SK-N-SH (cell line): ENCODE data around the gene CFAP43. TPM values are rescaled to one million over a fixed set of nuclear protein-coding genes. Genes with fewer than 3 reads are reported as not detected.

Experiments used
- CTCF ChIA-PET: fragments of 300-600, 350-600 bp; formaldehyde crosslinking; extraction: SDS; loops from one replicate; lab custom pipeline; 2021; lab: Yijun Ruan, JAX
- POLR2A ChIA-PET: fragments of 350-600 bp; sonication (Branson Sonifier 250); formaldehyde crosslinking; extraction: SDS; loops from one replicate; lab custom pipeline; 2020; ENCODE audit warnings: antibody characterized with exemption, inconsistent platforms; lab: Yijun Ruan, JAX
- DNase-seq: peaks from one replicate; pipeline ENCODE4 v3.0.0; 2012
- H2AFZ ChIP-seq: fragments of 200-600 bp; sonication (generic); 2 replicates; pipeline ENCODE4 v1.8.1; 2016; ENCODE audit warnings: antibody characterized with exemption, mild to moderate bottlenecking, low read depth
- H3F3A ChIP-seq: fragments of 200-600 bp; sonication (generic); replicated peaks from 2 replicates; pipeline ENCODE3; 2016; ENCODE audit warnings: antibody characterized with exemption, mild to moderate bottlenecking; ENCODE audit not compliant: insufficient read depth
- H3K27ac ChIP-seq, 2 experiments: fragments of 200-500 bp in 1 of 2; fragments of 200-600 bp in 1 of 2; sonication (Bioruptor generic) in 1 of 2; sonication (generic), shearing (Covaris generic) in 1 of 2; 2 replicates each; pipeline versions ENCODE4 v1.5.1 to v1.6.1; 2014 to 2016; ENCODE audit warnings: low read depth in 2 of 2, inconsistent platforms in 1 of 2, low read length in 1 of 2, mild to moderate bottlenecking in 1 of 2, mixed read lengths in 1 of 2
- H3K27me3 ChIP-seq: fragments of 200-600 bp; sonication (generic), shearing (Covaris generic); 2 replicates; pipeline ENCODE4 v1.6.1; 2016; ENCODE audit warnings: mixed run types; ENCODE audit not compliant: insufficient read depth
- H3K36me3 ChIP-seq, 2 experiments: fragments of 200-500 bp in 1 of 2; fragments of 200-600 bp in 1 of 2; sonication (Bioruptor generic) in 1 of 2; sonication (generic) in 1 of 2; replicated peaks in 1 of 2; 2 replicates each; pipeline versions ENCODE3 to v1.5.1; 2014 to 2016; ENCODE audit warnings: low read length in 1 of 2, mild to moderate bottlenecking in 1 of 2; ENCODE audit not compliant: insufficient read depth in 2 of 2, control insufficient read depth in 1 of 2
- H3K4me1 ChIP-seq, 2 experiments: fragments of 200-500 bp in 1 of 2; fragments of 200-600 bp in 1 of 2; sonication (Bioruptor generic) in 1 of 2; sonication (generic), shearing (Covaris generic) in 1 of 2; 2 replicates each; pipeline versions ENCODE4 v1.5.1 to v1.6.1; 2014 to 2016; ENCODE audit warnings: low read depth in 1 of 2, low read length in 1 of 2, mixed run types in 1 of 2; ENCODE audit not compliant: insufficient read depth in 2 of 2, control insufficient read depth in 1 of 2
- H3K4me2 ChIP-seq: fragments of 200-600 bp; sonication (generic), shearing (Covaris generic); 2 replicates; pipeline ENCODE4 v1.6.1; 2017; ENCODE audit warnings: mixed run types
- H3K4me3 ChIP-seq, 2 experiments: fragments of 200-500 bp in 1 of 2; fragments of 200-600 bp in 1 of 2; sonication (Bioruptor generic) in 1 of 2; sonication (generic), shearing (Covaris generic) in 1 of 2; 2 replicates each; pipeline versions ENCODE4 v1.5.1 to v1.8.1; 2014 to 2016; ENCODE audit warnings: low read depth in 2 of 2, inconsistent platforms in 1 of 2, low read length in 1 of 2, mild to moderate bottlenecking in 1 of 2, mixed read lengths in 1 of 2, moderate library complexity in 1 of 2
- H3K79me2 ChIP-seq: fragments of 200-600 bp; sonication (generic); 2 replicates; pipeline ENCODE4 v1.8.1; 2017; ENCODE audit warnings: mild to moderate bottlenecking; ENCODE audit not compliant: insufficient read depth
- H3K9ac ChIP-seq: fragments of 200-600 bp; sonication (generic); 2 replicates; pipeline ENCODE4 v1.6.1; 2017; ENCODE audit warnings: mixed run types
- H3K9me2 ChIP-seq: fragments of 200-600 bp; sonication (generic); 2 replicates; pipeline ENCODE4 v1.6.1; 2017; ENCODE audit warnings: mixed run types
- H3K9me3 ChIP-seq: fragments of 200-600 bp; sonication (generic); 2 replicates; pipeline ENCODE4 v1.6.1; 2017; ENCODE audit warnings: mixed run types, mild to moderate bottlenecking, moderate library complexity
- H4K20me1 ChIP-seq: fragments of 200-600 bp; sonication (generic); 2 replicates; pipeline ENCODE4 v1.6.1; 2017; ENCODE audit warnings: mild to moderate bottlenecking, mixed run types; ENCODE audit not compliant: insufficient read depth
- CHD2 ChIP-seq: fragments of 150-350 bp; IDR thresholded peaks from 2 replicates; pipeline ENCODE4 v1.6.1; 2018; ENCODE audit warnings: low read length; ENCODE audit not compliant: partially characterized antibody
- EZH2phosphoT487 ChIP-seq: fragments of 200-600 bp; sonication (generic); IDR thresholded peaks from 2 replicates; pipeline ENCODE4 v1.6.1; 2017; ENCODE audit warnings: low read depth, mixed run types, mild to moderate bottlenecking, antibody characterized with exemption, moderate library complexity, borderline replicate concordance
- FOSL2 ChIP-seq: IDR thresholded peaks from 2 replicates; pipeline ENCODE4 v1.4.0; 2012; ENCODE audit warnings: low read depth, mild to moderate bottlenecking, moderate library complexity, borderline replicate concordance
- GABPA ChIP-seq: IDR thresholded peaks from 2 replicates; pipeline ENCODE4 v1.4.0; 2012; ENCODE audit warnings: low read depth, mild to moderate bottlenecking
- MAX ChIP-seq: IDR thresholded peaks from 2 replicates; pipeline ENCODE4 v1.4.0; 2012; ENCODE audit warnings: low read depth
- MEF2A ChIP-seq: IDR thresholded peaks from 2 replicates; pipeline ENCODE4 v1.4.0; 2012; ENCODE audit warnings: low read depth, borderline replicate concordance
- MXI1 ChIP-seq: IDR thresholded peaks from 2 replicates; pipeline ENCODE4 v1.6.1; 2012; ENCODE audit warnings: mild to moderate bottlenecking, low read depth, low read length, improper control_type of control experiment
- NRF1 ChIP-seq: IDR thresholded peaks from 2 replicates; pipeline ENCODE4 v1.6.1; 2012; ENCODE audit warnings: low read depth, mild to moderate bottlenecking, low read length
- RAD21 ChIP-seq: IDR thresholded peaks from 2 replicates; pipeline ENCODE4 v1.6.1; 2012; ENCODE audit warnings: mild to moderate bottlenecking, low read length
- RCOR1 ChIP-seq: fragments of 150-350 bp; IDR thresholded peaks from 2 replicates; pipeline ENCODE4 v1.6.1; 2017; ENCODE audit warnings: antibody characterized with exemption, low read length
- REST ChIP-seq: IDR thresholded peaks from 2 replicates; pipeline ENCODE4 v1.6.1; 2012; ENCODE audit warnings: mild to moderate bottlenecking, low read depth, low read length, moderate library complexity
- RFX5 ChIP-seq: IDR thresholded peaks from 2 replicates; pipeline ENCODE4 v1.6.1; 2012; ENCODE audit warnings: mild to moderate bottlenecking, improper control_type of control experiment, low read length
- SIN3A ChIP-seq: IDR thresholded peaks from 2 replicates; pipeline ENCODE4 v1.6.1; 2012; ENCODE audit warnings: low read depth, mild to moderate bottlenecking, low read length, moderate library complexity, borderline replicate concordance
- SMC3 ChIP-seq: IDR thresholded peaks from 2 replicates; pipeline ENCODE4 v1.6.1; 2012; ENCODE audit warnings: low read depth, low read length, improper control_type of control experiment
- TEAD4 ChIP-seq: IDR thresholded peaks from 2 replicates; pipeline ENCODE4 v1.4.0; 2012; ENCODE audit warnings: mild to moderate bottlenecking, borderline replicate concordance; ENCODE audit not compliant: insufficient read depth
- YY1 ChIP-seq: IDR thresholded peaks from 2 replicates; pipeline ENCODE4 v1.4.0; 2012; ENCODE audit warnings: low read depth, mild to moderate bottlenecking
- ZBTB33 ChIP-seq: IDR thresholded peaks from 2 replicates; pipeline ENCODE4 v1.4.0; 2012; ENCODE audit warnings: low read depth, borderline replicate concordance
- WGBS: methylation state at CpG from one replicate; pipeline ENCODE4 v1.1.6; 2017; ENCODE audit warnings: low lambda C conversion rate; 5-methylcytosine and 5-hydroxymethylcytosine counted together
- polyA plus RNA-seq, 3 experiments: library from polyadenylated mRNA; depleted of rRNA; stranded (reverse); fragments of >200 nt; gene quantifications; 2 replicates each; pipeline ENCODE4 v1.2.3, GENCODE V29; 2012

Gene CFAP43
- polyA plus RNA-seq, 1 of the 3 experiments (the other 2 are of a cell fraction), result 0.35 TPM

GRCh38 chr10:104279550-104280259 lies 47.5 kb upstream of the CFAP43 start:
- Histone ChIP-seq H3K4me1 (peaks cover 0 to 2% of the 10 kb centered on the region in 2 experiments; a peak in 1 of 4 replicates), H3K9me2 (no peaks in the 10 kb centered on the region), H3K4me2 (no peak overlapping the region), H3K9ac (no peak overlapping the region), H3K9me3 (no peaks in the 10 kb centered on the region), H3K27ac (no peak overlapping the region), H3K36me3 (no peaks in the 10 kb centered on the region), H2AFZ (no peak overlapping the region), H3K4me3 (no peak overlapping the region), H3K79me2 (no peaks in the 10 kb centered on the region), H3F3A (no peaks in the 10 kb centered on the region), H3K27me3 (no peaks in the 10 kb centered on the region), H4K20me1 (no peaks in the 10 kb centered on the region)
- CTCF ChIA-PET, result interaction anchor here (0.9 to 8.7 kb wide), 5 partner anchors 9 to 74 kb away, joined by 3 to 118 read pairs (median 9); partner anchors contain the start of gene CFAP58
- no peak for DNase-seq
- POLR2A ChIA-PET, result no interaction called here
- 76% methylated on average over 3 of the region's 3 CpGs for WGBS
- TF ChIP-seq RAD21 (no peak), MXI1 (no peak), MEF2A (no peak), SIN3A (no peak), GABPA (no peak), MAX (no peak), FOSL2 (no peak), RCOR1 (no peak), ZBTB33 (no peak), TEAD4 (no peak), SMC3 (no peak), REST (no peak), YY1 (no peak), CHD2 (no peak), RFX5 (no peak), NRF1 (no peak), EZH2phosphoT487 (no peak)
